Measurements from ENCODE around the gene CITED2. TPM values are rescaled to one million over a fixed set of nuclear protein-coding genes. Genes with fewer than 3 reads are reported as not detected.

CITED2 gene
- total and polyA plus RNA-seq, 8 donors, result 70.0 to 321 (median 132) TPM

DNA sequence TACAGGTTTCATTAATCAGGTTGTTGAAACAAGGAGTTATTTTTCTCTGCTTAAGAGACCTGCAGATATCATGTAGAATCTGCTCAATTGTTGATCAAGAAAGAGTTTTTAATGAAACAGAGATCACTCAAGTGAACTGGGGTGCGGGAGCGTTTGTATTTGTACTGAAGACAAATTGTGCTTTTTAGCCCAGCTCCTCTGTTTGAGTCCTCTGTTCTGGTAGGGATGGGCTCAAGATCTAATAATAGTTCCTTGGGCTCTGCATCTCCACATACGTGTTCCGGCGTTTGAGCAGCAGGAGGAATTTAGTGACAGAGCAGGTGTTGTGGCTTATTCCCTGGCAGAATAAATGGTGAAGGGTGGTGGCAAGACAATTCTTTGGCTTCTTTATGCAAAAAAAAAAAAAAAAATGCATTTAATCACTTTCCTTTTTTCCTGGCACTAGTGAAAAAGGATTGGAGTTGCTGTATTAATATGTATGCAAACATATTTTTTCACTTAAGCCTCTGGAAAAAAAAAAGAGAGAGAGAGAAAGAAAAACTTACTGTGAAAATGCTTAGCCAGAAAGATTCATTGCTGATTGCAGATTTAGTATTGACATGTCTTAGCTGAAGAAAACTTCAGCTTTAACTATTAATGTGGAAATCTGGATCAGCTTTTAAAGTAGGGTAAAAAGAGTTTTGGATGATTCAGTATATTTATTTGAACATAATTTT, 4.0 kb downstream of the CITED2 start:
- DNase-seq, result no peak

GRCh38 chr6:139369568-139370282, 4.7 kb downstream of the CITED2 start:
- H3K9me3 ChIP-seq, result no peaks in the 10 kb centered on the region
- H3K4me1 ChIP-seq, result peaks cover 19 to 40% of the 10 kb centered on the region in 2 donors
- ATAC-seq, result peak; percentile 10
- H3K4me3 ChIP-seq, result no peak overlapping the region
- H3K36me3 ChIP-seq, result peaks cover 6% of the 10 kb centered on the region in 2 donors
- no peaks in the 10 kb centered on the region for H3K27me3 ChIP-seq
- DNase-seq, result peak in 2 of 4 donors; percentile 56 to 62
- peak; percentile 66 to 71 for TF ChIP-seq CTCF (IDR thresholded peaks at IDR 0.05)
- H3K27ac ChIP-seq, result peak overlapping the region; percentile 97 to 99
- intact Hi-C loops (cut with DNase I), result loop anchor here in 1 of 2 donors (5.0 to 10.0 kb wide), 2 partner anchors 242 to 555 kb away; no protein-coding TSS in a partner anchor

More for the DNA sequence above, 4.0 kb downstream of the CITED2 start:
- no peak for TF ChIP-seq CTCF (IDR thresholded peaks at IDR 0.05)
- Histone ChIP-seq H3K27ac (peak overlapping the region; percentile 97 to 99), H3K27me3 (no peaks in the 10 kb centered on the region), H3K4me3 (peak overlapping the region in 1 of 2 donors; percentile 88), H3K36me3 (peaks cover 6% of the 10 kb centered on the region in 2 donors), H3K9me3 (no peaks in the 10 kb centered on the region), H3K4me1 (peaks cover 19 to 40% of the 10 kb centered on the region in 2 donors)
- ATAC-seq, result no peak
- intact Hi-C loops (cut with DNase I), result no loop called here

GRCh38 chr6:139369068-139369467, 5.4 kb downstream of the CITED2 start:
- TF ChIP-seq CTCF (IDR thresholded peaks at IDR 0.05), result no peak
- ATAC-seq (no peak), DNase-seq (no peak)
- peaks cover 19 to 45% of the 10 kb centered on the region in 2 donors for H3K4me1 ChIP-seq
- H3K36me3 ChIP-seq, result peaks cover 6% of the 10 kb centered on the region in 2 donors
- intact Hi-C loops (cut with DNase I), result loop anchor here in 1 of 2 donors (5.0 to 10.0 kb wide), 2 partner anchors 242 to 554 kb away; no protein-coding TSS in a partner anchor
- H3K9me3 ChIP-seq, result no peaks in the 10 kb centered on the region
- no peaks in the 10 kb centered on the region for H3K27me3 ChIP-seq
- no peak overlapping the region for H3K4me3 ChIP-seq
- H3K27ac ChIP-seq, result peak overlapping the region in 1 of 2 donors; percentile 97

- peaks cover 19 to 45% of the 10 kb centered on the region in 2 donors for H3K4me1 ChIP-seq
- no peak for TF ChIP-seq CTCF (IDR thresholded peaks at IDR 0.05)
- H3K4me3 ChIP-seq, result no peak overlapping the region
- H3K36me3 ChIP-seq, result peaks cover 6% of the 10 kb centered on the region in 2 donors
- ATAC-seq (no peak), DNase-seq (no peak)
- H3K27ac ChIP-seq, result no peak overlapping the region
- no peaks in the 10 kb centered on the region for H3K27me3 ChIP-seq
- no peaks in the 10 kb centered on the region for H3K9me3 ChIP-seq
- intact Hi-C loops (cut with DNase I), result loop anchor here in 1 of 2 donors (5.0 to 10.0 kb wide), 2 partner anchors 241 to 554 kb away; no protein-coding TSS in a partner anchor
Observed at GRCh38 chr6:139368661-139369060, 5.8 kb downstream of the CITED2 start.

Measured in left lung (tissue), 10 donors.